NCI-H510A treated with DMSO at 0.1 percent for 48 hours (cell line): Measurements from ENCODE around the gene LRCH3.
"Not testable (repeated sequence)": the region's sequence is repeated elsewhere in the genome, so short reads cannot be mapped to it uniquely, and the experiment has no call there.

Experiments
- DNase-seq: peaks from one replicate; lab custom pipeline; 2025; lab: John Stamatoyannopoulos, UW

LRCH3 gene

GRCh38 chr3:197836244-197836643 is 45.2 kb downstream of the LRCH3 start:
- no peak for DNase-seq

- no peak for DNase-seq
Measured at GRCh38 chr3:197837282-197837681, 46.2 kb downstream of the LRCH3 start.

GRCh38 chr3:197841789-197842188 is 50.7 kb downstream of the LRCH3 start:
- no peak for DNase-seq

- no peak for DNase-seq
Measured at GRCh38 chr3:197846491-197846890, 55.4 kb downstream of the LRCH3 start.

GRCh38 chr3:197847866-197848401 is 56.9 kb downstream of the LRCH3 start:
- DNase-seq = peak; percentile 26

- DNase-seq = no peak
Measured at GRCh38 chr3:197854596-197855343, 63.7 kb downstream of the LRCH3 start.

GRCh38 chr3:197855571-197855970 is 64.5 kb downstream of the LRCH3 start:
- DNase-seq = no peak

GRCh38 chr3:197856199-197856816 is 65.3 kb downstream of the LRCH3 start:
- no peak for DNase-seq

- DNase-seq = no peak
Measured at GRCh38 chr3:197858133-197858532, 67.1 kb downstream of the LRCH3 start.

- no peak for DNase-seq
Measured at GRCh38 chr3:197858598-197858997, 67.5 kb downstream of the LRCH3 start.

GRCh38 chr3:197866035-197866434 is 75.0 kb downstream of the LRCH3 start:
- DNase-seq = no peak

- no peak for DNase-seq
Measured at GRCh38 chr3:197873329-197873728, 82.3 kb downstream of the LRCH3 start.

- DNase-seq = no peak
Measured at GRCh38 chr3:197874064-197874463, 83.0 kb downstream of the LRCH3 start.

- no peak for DNase-seq
Measured at GRCh38 chr3:197874653-197875052, 83.6 kb downstream of the LRCH3 start.

- DNase-seq = no peak
Measured at GRCh38 chr3:197877902-197878301, 86.8 kb downstream of the LRCH3 start.

GRCh38 chr3:197878427-197878826 is 87.4 kb downstream of the LRCH3 start:
- no peak for DNase-seq

- DNase-seq = no peak
Measured at GRCh38 chr3:197880491-197881269, 89.6 kb downstream of the LRCH3 start.

- DNase-seq = no peak
Measured at GRCh38 chr3:197881270-197881969, 90.4 kb downstream of the LRCH3 start.

GRCh38 chr3:197881970-197882338 is 90.9 kb downstream of the LRCH3 start:
- no peak for DNase-seq

- no peak for DNase-seq
Measured at GRCh38 chr3:197882586-197882985, 91.5 kb downstream of the LRCH3 start.

GRCh38 chr3:197883541-197883940 is 92.5 kb downstream of the LRCH3 start:
- DNase-seq = no peak

- DNase-seq = not testable (repeated sequence)
Measured at GRCh38 chr3:197884330-197884729, 93.3 kb downstream of the LRCH3 start.
